ENCODE data around the gene DEFB129.
"Not testable (repeated sequence)": the region's sequence is repeated elsewhere in the genome, so short reads cannot be mapped to it uniquely, and the experiment has no call there.

DEFB129 gene

GRCh38 chr20:253447-253846 is 26.4 kb downstream of the DEFB129 start:
- not testable (repeated sequence) for DNase-seq

GRCh38 chr20:257419-257818 is 30.4 kb downstream of the DEFB129 start, which contains the start of gene DEFB132:
Gene DEFB132, plus strand, starts transcription at chr20:257724. Its CDS starts 55 bp downstream, at chr20:257779.
- DNase-seq: no peak

GRCh38 chr20:258269-258858 is 31.3 kb downstream of the DEFB129 start:
- DNase-seq: no peak

GRCh38 chr20:258963-259362 is 31.9 kb downstream of the DEFB129 start:
- DNase-seq: no peak

GRCh38 chr20:259981-260380 is 32.9 kb downstream of the DEFB129 start:
- no peak for DNase-seq

- no peak for DNase-seq
Observed at GRCh38 chr20:263701-264100, 36.6 kb downstream of the DEFB129 start.

- DNase-seq: peak; percentile 44
Observed at GRCh38 chr20:266596-267562, 39.8 kb downstream of the DEFB129 start.

- DNase-seq: no peak
Observed at GRCh38 chr20:270517-270916, 43.5 kb downstream of the DEFB129 start.

GRCh38 chr20:271069-271468 is 44.0 kb downstream of the DEFB129 start:
- no peak for DNase-seq

GRCh38 chr20:271528-271927 is 44.5 kb downstream of the DEFB129 start:
- DNase-seq: no peak

GRCh38 chr20:272718-273117 is 45.7 kb downstream of the DEFB129 start:
- DNase-seq: no peak

- DNase-seq: no peak
Observed at GRCh38 chr20:273884-274283, 46.8 kb downstream of the DEFB129 start.

- DNase-seq: no peak
Observed at GRCh38 chr20:275791-276190, 48.7 kb downstream of the DEFB129 start.

- DNase-seq: no peak
Observed at GRCh38 chr20:276620-277495, 49.8 kb downstream of the DEFB129 start.

GRCh38 chr20:277496-277781 is 50.4 kb downstream of the DEFB129 start:
- DNase-seq: no peak

GRCh38 chr20:278181-278580 is 51.1 kb downstream of the DEFB129 start:
- no peak for DNase-seq

GRCh38 chr20:278607-279571 is 51.8 kb downstream of the DEFB129 start:
- DNase-seq: no peak

Measured in NCI-H446 treated with DMSO at 0.1 percent for 48 hours (cell line).